ENCODE data around the gene TCP11X1.
"Not testable (repeated sequence)": the region's sequence is repeated elsewhere in the genome, so short reads cannot be mapped to it uniquely, and the experiment has no call there.

TCP11X1 gene

GRCh38 chrX:102214986-102215385 lies at the start of gene TCP11X1:
Gene TCP11X1, plus strand, starts transcription at chrX:102215301.
- not testable (repeated sequence) for DNase-seq

GRCh38 chrX:102185967-102186720 lies 29.0 kb upstream of the TCP11X1 start:
- DNase-seq = no peak

DNA sequence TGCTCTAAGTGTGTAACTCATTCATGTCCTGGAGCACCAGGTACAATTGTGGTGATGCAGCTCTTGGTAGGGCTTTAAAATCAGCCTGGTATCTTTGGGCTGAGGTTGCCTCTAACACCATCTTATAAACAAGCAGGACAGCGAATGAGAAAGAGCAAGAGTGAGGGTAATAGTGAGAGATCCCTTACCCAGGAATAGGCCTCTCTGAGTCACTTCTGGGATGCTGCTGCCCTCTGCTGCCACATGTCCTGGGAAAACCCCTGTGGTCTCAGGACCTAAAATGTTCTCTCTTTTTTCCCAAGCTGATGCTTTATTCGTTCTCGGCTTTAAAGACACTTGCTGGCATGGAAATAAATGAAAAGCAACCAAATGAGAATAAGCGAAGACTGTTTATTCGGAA lies 7.2 kb upstream of the TCP11X1 start:
- not testable (repeated sequence) for DNase-seq

DNA sequence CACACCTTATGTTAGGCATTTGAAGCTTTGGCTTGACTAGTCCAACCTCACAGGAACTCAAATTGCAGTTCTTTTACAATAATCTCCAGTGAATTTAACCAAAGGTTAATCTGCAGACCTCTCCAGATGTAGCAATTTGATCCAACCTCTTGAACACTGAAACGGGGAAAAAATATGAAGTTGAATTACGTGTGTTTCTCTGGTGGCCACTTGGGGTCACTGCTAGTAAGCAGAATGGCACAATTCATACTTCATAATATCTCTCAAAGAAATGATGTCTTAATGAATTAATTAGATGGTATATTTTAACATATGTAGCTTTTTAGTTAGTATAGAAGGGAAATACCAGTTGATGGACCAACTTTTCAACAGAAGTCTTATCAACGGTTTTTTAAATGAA lies 1.4 kb downstream of the TCP11X1 start:
- not testable (repeated sequence) for DNase-seq

DNA sequence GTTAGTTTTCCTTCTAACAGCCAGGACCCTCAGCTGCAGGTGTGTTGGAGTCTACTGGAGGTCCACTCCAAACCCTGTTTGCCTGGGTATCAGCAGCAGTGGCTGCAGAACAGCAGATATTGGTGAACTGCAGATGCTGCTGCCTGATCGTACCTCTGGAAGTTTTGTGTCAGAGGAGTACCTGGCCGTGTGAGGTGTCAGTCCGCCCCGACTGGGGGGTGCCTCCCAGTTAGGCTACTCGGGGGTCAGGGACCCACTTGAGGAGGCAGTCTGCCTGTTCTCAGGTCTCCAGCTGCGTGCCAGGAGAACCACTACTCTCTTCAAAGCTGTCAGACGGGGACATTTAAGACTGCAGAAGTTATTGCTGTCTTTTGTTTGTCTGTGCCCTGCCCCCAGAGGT lies 20.6 kb downstream of the TCP11X1 start:
- DNase-seq = not testable (repeated sequence)

GRCh38 chrX:102240265-102240664 lies 25.2 kb downstream of the TCP11X1 start:
- DNase-seq = not testable (repeated sequence)

DNA sequence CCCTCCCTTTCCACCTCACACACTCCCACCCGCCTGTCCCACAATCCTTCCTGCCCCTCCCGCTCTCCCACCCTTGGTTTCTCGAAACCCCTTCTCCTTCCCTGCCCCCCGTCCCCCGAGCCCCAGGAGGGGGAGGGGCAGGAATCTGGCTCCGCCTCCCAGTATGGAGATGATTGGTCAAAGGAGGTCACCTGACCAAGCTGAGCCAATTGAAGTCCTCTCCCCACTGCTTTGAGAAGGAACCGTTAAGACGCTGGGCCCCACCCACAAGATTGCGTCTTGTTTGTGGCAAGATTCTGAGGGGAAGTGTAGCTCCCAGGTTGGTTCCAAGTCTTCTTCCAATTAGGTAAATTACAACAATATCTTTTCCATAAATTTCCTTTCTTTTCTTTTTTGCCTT lies 31.8 kb downstream of the TCP11X1 start, which contains the start of gene NXF2:
Gene NXF2, plus strand, starts transcription at position 275 of the 400 bp plus-strand sequence. CDS start 59,912 bp downstream, outside the sequence.
- not testable (repeated sequence) for DNase-seq

GRCh38 chrX:102272231-102272630 lies 57.1 kb downstream of the TCP11X1 start:
- DNase-seq = not testable (repeated sequence)

Measured in stimulated activated CD4-positive, alpha-beta T cell treated with anti-CD3 and anti-CD28 coated beads, Interleukin-4, amount 100 ng/mL, for 1 hour (primary cell).